Tibial artery (tissue), 4 donors: ENCODE data around the gene RARRES2.
"Not testable (repeated sequence)": the region's sequence is repeated elsewhere in the genome, so short reads cannot be mapped to it uniquely, and the experiment has no call there.

Experiments used
- DNase-seq, 2 donors: peaks; one replicate each; pipeline ENCODE4 v3.0.0-alpha.2; 2019
- H3K27ac ChIP-seq, 2 donors: fragments of 200-600 bp; sonication (generic) in 1 of 2; 1 replicate in 1 of 2; 2 replicates in 1 of 2; pipeline ENCODE4 v1.5.1; 2018 to 2019; ENCODE audit warnings: mild to moderate bottlenecking in 1 of 2
- H3K27me3 ChIP-seq, 2 donors: fragments of 200-600 bp; sonication (generic) in 1 of 2; one replicate each; pipeline versions ENCODE4 v1.5.1 to v1.6.0; 2016 to 2019
- H3K36me3 ChIP-seq, 3 donors: fragments of 200-600 bp; sonication (generic) in 2 of 3; one replicate each; pipeline ENCODE4 v1.5.1; 2016 to 2019; ENCODE audit warnings: mild to moderate bottlenecking in 2 of 3
- H3K4me1 ChIP-seq, 4 donors: fragments of 200-600 bp; sonication (generic) in 2 of 4; 1 replicate in 3 of 4; 2 replicates in 1 of 4; pipeline ENCODE4 v1.5.1; 2016 to 2019
- H3K4me3 ChIP-seq, 2 donors: fragments of 200-600 bp; sonication (generic) in 1 of 2; 1 replicate in 1 of 2; 2 replicates in 1 of 2; pipeline ENCODE4 v1.5.1; 2018 to 2019; ENCODE audit warnings: mild to moderate bottlenecking in 2 of 2
- H3K9me3 ChIP-seq, 3 donors: fragments of 200-600 bp; sonication (generic) in 1 of 3; one replicate each; pipeline ENCODE4 v1.5.1; 2016 to 2019
- CTCF ChIP-seq, 2 experiments: fragments of 200-600 bp in 1 of 2; fragments of 450-650 bp in 1 of 2; IDR thresholded peaks; one replicate each; pipeline ENCODE4 v1.5.1; 2017 to 2019; ENCODE audit warnings: antibody characterized with exemption in 2 of 2, mild to moderate bottlenecking in 1 of 2, moderate library complexity in 1 of 2
- intact Hi-C: fragments of 100-400 bp; cut with DNase I; formaldehyde crosslinking; loops from one replicate; pipeline ENCODE4 v1.15.0; 2023; ENCODE audit warnings: low total_unique reads

The RARRES2 gene

GRCh38 chr7:150317748-150318444 is 23.5 kb downstream of the RARRES2 start:
- no peak overlapping the region for H3K4me3 ChIP-seq
- H3K27me3 ChIP-seq: peaks cover 0 to 14% of the 10 kb centered on the region in 2 donors
- H3K9me3 ChIP-seq: no peaks in the 10 kb centered on the region
- intact Hi-C loops: no loop called here
- no peak for DNase-seq
- H3K4me1 ChIP-seq: peaks cover 0 to 6% (median 4%) of the 10 kb centered on the region in 4 donors
- H3K27ac ChIP-seq: no peak overlapping the region
- no peaks in the 10 kb centered on the region for H3K36me3 ChIP-seq
- TF ChIP-seq CTCF (IDR thresholded peaks at IDR 0.05): no peak

GRCh38 chr7:150316987-150317386 is 24.4 kb downstream of the RARRES2 start:
- H3K27me3 ChIP-seq, H3K9me3 ChIP-seq, DNase-seq, H3K36me3 ChIP-seq, H3K4me3 ChIP-seq, H3K27ac ChIP-seq, intact Hi-C loops, H3K4me1 ChIP-seq: not testable (repeated sequence)

GRCh38 chr7:150314639-150315239 is 26.7 kb downstream of the RARRES2 start:
- intact Hi-C loops: no loop called here
- H3K4me1 ChIP-seq: no peaks in the 10 kb centered on the region
- H3K9me3 ChIP-seq: no peaks in the 10 kb centered on the region
- no peak for TF ChIP-seq CTCF (IDR thresholded peaks at IDR 0.05)
- no peak overlapping the region for H3K4me3 ChIP-seq
- DNase-seq: no peak
- no peak overlapping the region for H3K27ac ChIP-seq
- H3K36me3 ChIP-seq: no peaks in the 10 kb centered on the region
- H3K27me3 ChIP-seq: no peaks in the 10 kb centered on the region

GRCh38 chr7:150313870-150314269 is 27.6 kb downstream of the RARRES2 start:
- no peak for DNase-seq
- no peaks in the 10 kb centered on the region for H3K36me3 ChIP-seq
- intact Hi-C loops: no loop called here
- H3K27me3 ChIP-seq: no peaks in the 10 kb centered on the region
- H3K4me1 ChIP-seq: no peaks in the 10 kb centered on the region
- H3K9me3 ChIP-seq: no peaks in the 10 kb centered on the region
- no peak overlapping the region for H3K4me3 ChIP-seq
- no peak for TF ChIP-seq CTCF (IDR thresholded peaks at IDR 0.05)
- H3K27ac ChIP-seq: no peak overlapping the region

- TF ChIP-seq CTCF (IDR thresholded peaks at IDR 0.05): no peak
- H3K4me1 ChIP-seq: no peaks in the 10 kb centered on the region
- H3K27me3 ChIP-seq: no peaks in the 10 kb centered on the region
- H3K9me3 ChIP-seq: no peaks in the 10 kb centered on the region
- H3K27ac ChIP-seq: no peak overlapping the region
- H3K4me3 ChIP-seq: no peak overlapping the region
- DNase-seq: no peak
- intact Hi-C loops: no loop called here
- no peaks in the 10 kb centered on the region for H3K36me3 ChIP-seq
Measured at GRCh38 chr7:150313367-150313809, 28.0 kb downstream of the RARRES2 start.

GRCh38 chr7:150312649-150313366 is 28.6 kb downstream of the RARRES2 start:
- DNase-seq: not testable (repeated sequence)

More at GRCh38 chr7:150312649-150313366, 28.6 kb downstream of the RARRES2 start:
- H3K4me3 ChIP-seq, intact Hi-C loops, H3K27me3 ChIP-seq, H3K4me1 ChIP-seq, H3K27ac ChIP-seq, H3K9me3 ChIP-seq, H3K36me3 ChIP-seq: not testable (repeated sequence)
